H1 (cell line): Measurements from ENCODE around the gene PCYT2.

Source experiments
- CTCF ChIP-seq, 3 experiments: IDR thresholded peaks; 1 replicate in 2 of 3; 2 replicates in 1 of 3; pipeline versions ENCODE4 v1.5.1 to v1.6.1; 2011; ENCODE audit warnings: low read length in 3 of 3, mild to moderate bottlenecking in 3 of 3, inconsistent platforms in 2 of 3, low read depth in 1 of 3, moderate library complexity in 1 of 3; ENCODE audit not compliant: insufficient read depth in 1 of 3; ENCODE audit errors: control extremely low read depth in 1 of 3
- EP300 ChIP-seq, 2 experiments: IDR thresholded peaks; 1 replicate in 1 of 2; 2 replicates in 1 of 2; pipeline ENCODE4 v1.6.1; 2011 to 2012; ENCODE audit warnings: low read depth in 2 of 2, low read length in 2 of 2, mild to moderate bottlenecking in 2 of 2, borderline replicate concordance in 1 of 2, inconsistent platforms in 1 of 2, moderate library complexity in 1 of 2
- FOSL1 ChIP-seq: IDR thresholded peaks from 2 replicates; pipeline ENCODE4 v1.6.1; 2011; ENCODE audit warnings: mild to moderate bottlenecking, low read depth, low read length, moderate library complexity; ENCODE audit not compliant: insufficient read depth
- RAD21 ChIP-seq, 2 experiments: IDR thresholded peaks in 1 of 2; conservative IDR thresholded peaks in 1 of 2; 2 replicates each; pipeline ENCODE4 v1.6.1; 2011; ENCODE audit warnings: low read depth in 2 of 2, low read length in 2 of 2, improper control_type of control experiment in 1 of 2, inconsistent platforms in 1 of 2, mild to moderate bottlenecking in 1 of 2, moderate library complexity in 1 of 2
- TAF1 ChIP-seq: IDR thresholded peaks from 2 replicates; pipeline ENCODE4 v1.6.1; 2011; ENCODE audit warnings: mild to moderate bottlenecking, low read depth, low read length

- no peak for TF ChIP-seq CTCF (IDR thresholded peaks at IDR 0.05; ENCODE audit: control extremely low read depth in 1 of 3, insufficient read depth in 1 of 3, low read depth in 1 of 3, low read length in 3 of 3)
- TF ChIP-seq RAD21 (IDR thresholded peaks at IDR 0.05 in 1 of 2, conservative IDR thresholded peaks at IDR 0.05 in 1 of 2; ENCODE audit: low read depth in 2 of 2, low read length in 2 of 2), result no peak
- no peak for TF ChIP-seq FOSL1
- TF ChIP-seq EP300 (IDR thresholded peaks at IDR 0.05; ENCODE audit: borderline replicate concordance in 1 of 2, low read depth in 2 of 2, low read length in 2 of 2), result no peak
- peak; percentile 68 for TF ChIP-seq TAF1
Measured at GRCh38 chr17:81859906-81860755, 51.1 kb downstream of the PCYT2 start, which contains the start of gene P4HB.
